ENCODE results near the gene RGS21. TPM values are rescaled to one million over a fixed set of nuclear protein-coding genes. Genes with fewer than 3 reads are reported as not detected.
"Not testable (repeated sequence)": the region's sequence is repeated elsewhere in the genome, so short reads cannot be mapped to it uniquely, and the experiment has no call there.

The RGS21 gene
- total RNA-seq, 4 donors from 2014 or later, result not detected

DNA sequence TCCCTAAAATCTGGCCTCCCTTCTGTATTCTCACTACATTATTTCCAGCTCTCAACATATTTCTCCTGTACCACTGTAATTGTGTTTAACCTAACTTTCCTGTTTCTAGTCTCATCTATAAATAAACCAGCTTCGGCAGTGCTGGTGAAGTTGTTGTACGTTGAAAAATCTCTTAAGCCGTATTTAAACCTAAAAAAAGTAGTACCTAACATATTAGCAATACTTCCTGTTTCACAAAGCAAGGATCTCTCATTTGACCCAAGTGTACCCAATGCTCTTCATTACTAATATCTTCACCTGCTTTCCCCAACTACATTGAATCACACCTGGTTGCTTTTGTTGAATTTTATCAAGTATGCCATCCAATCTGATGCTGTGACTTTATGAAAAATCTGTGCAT is 42.2 kb upstream of the RGS21 start:
- no peak for TF ChIP-seq POLR2AphosphoS5 (IDR thresholded peaks at IDR 0.05)
- TF ChIP-seq, protein P1, sequence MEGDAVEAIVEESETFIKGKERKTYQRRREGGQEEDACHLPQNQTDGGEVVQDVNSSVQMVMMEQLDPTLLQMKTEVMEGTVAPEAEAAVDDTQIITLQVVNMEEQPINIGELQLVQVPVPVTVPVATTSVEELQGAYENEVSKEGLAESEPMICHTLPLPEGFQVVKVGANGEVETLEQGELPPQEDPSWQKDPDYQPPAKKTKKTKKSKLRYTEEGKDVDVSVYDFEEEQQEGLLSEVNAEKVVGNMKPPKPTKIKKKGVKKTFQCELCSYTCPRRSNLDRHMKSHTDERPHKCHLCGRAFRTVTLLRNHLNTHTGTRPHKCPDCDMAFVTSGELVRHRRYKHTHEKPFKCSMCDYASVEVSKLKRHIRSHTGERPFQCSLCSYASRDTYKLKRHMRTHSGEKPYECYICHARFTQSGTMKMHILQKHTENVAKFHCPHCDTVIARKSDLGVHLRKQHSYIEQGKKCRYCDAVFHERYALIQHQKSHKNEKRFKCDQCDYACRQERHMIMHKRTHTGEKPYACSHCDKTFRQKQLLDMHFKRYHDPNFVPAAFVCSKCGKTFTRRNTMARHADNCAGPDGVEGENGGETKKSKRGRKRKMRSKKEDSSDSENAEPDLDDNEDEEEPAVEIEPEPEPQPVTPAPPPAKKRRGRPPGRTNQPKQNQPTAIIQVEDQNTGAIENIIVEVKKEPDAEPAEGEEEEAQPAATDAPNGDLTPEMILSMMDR (IDR thresholded peaks at IDR 0.05), result no peak
- TF ChIP-seq POLR2A (IDR thresholded peaks at IDR 0.05; ENCODE audit: low read depth), result no peak
- TF ChIP-seq EP300 (IDR thresholded peaks at IDR 0.05), result no peak
- DNase-seq (ENCODE audit: extremely low spot score), result no peak
- Histone ChIP-seq H3K4me1 (no peaks in the 10 kb centered on the region), H3K36me3 (no peaks in the 10 kb centered on the region), H3K27me3 (no peaks in the 10 kb centered on the region), H3K9me3 (no peaks in the 10 kb centered on the region), H3K4me3 (no peak overlapping the region), H3K27ac (replicated peaks in 1 of 4) (no peak overlapping the region)
- WGBS, result 68% methylated on average over 3 of the region's 3 CpGs
- intact Hi-C loops (cut with DNase I), result no loop called here

DNA sequence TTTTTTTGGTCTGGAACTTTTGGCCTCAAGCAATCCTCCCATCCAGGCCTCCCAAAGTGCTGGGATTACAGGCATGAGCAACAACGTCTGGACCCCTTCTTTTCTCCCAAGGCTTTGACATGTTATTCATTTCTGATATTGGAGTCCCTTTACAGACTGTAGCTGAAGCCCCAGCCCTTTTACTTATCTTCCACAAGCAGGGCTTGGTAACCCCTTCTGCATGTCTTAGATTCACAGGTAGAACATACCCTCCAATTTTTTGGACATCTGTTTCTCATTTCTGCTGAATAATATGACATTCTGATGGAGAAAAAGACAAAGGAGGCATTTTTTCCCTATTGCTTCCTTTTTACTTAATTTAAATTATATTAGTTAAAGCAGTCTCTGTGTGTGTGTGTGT is 39.2 kb upstream of the RGS21 start:
- intact Hi-C loops (cut with DNase I), result no loop called here
- WGBS, result 50% methylated on average over 1 of the region's 1 CpG
- no peak overlapping the region for H3K4me3 ChIP-seq
- no peaks in the 10 kb centered on the region for H3K36me3 ChIP-seq
- no peak overlapping the region for H3K27ac ChIP-seq (replicated peaks in 1 of 4)
- H3K9me3 ChIP-seq, result peaks cover 0 to 10% (median 4%) of the 10 kb centered on the region in 4 donors
- DNase-seq (ENCODE audit: extremely low spot score), result no peak
- TF ChIP-seq EP300 (IDR thresholded peaks at IDR 0.05) (no peak), POLR2AphosphoS5 (IDR thresholded peaks at IDR 0.05) (no peak), POLR2A (IDR thresholded peaks at IDR 0.05; ENCODE audit: low read depth) (no peak)
- TF ChIP-seq, protein P1 (IDR thresholded peaks at IDR 0.05), result no peak
- H3K4me1 ChIP-seq, result no peaks in the 10 kb centered on the region
- no peaks in the 10 kb centered on the region for H3K27me3 ChIP-seq

GRCh38 chr1:192284927-192285326 is 31.9 kb upstream of the RGS21 start:
- no peaks in the 10 kb centered on the region for H3K36me3 ChIP-seq
- H3K4me3 ChIP-seq, result no peak overlapping the region
- peaks cover 0 to 22% (median 12%) of the 10 kb centered on the region in 4 donors for H3K9me3 ChIP-seq
- no peaks in the 10 kb centered on the region for H3K4me1 ChIP-seq
- intact Hi-C loops (cut with DNase I), result no loop called here
- 71% methylated on average over 2 of the region's 2 CpGs for WGBS
- DNase-seq (ENCODE audit: extremely low spot score), result no peak
- no peaks in the 10 kb centered on the region for H3K27me3 ChIP-seq
- no peak overlapping the region for H3K27ac ChIP-seq (replicated peaks in 1 of 4)
- TF ChIP-seq, protein P1 (IDR thresholded peaks at IDR 0.05), result no peak
- no peak for TF ChIP-seq POLR2AphosphoS5 (IDR thresholded peaks at IDR 0.05)
- no peak for TF ChIP-seq POLR2A (IDR thresholded peaks at IDR 0.05; ENCODE audit: low read depth)
- TF ChIP-seq EP300 (IDR thresholded peaks at IDR 0.05), result no peak

- Histone ChIP-seq H3K4me3 (no peak overlapping the region), H3K36me3 (no peaks in the 10 kb centered on the region), H3K9me3 (peaks cover 0 to 4% (median 2%) of the 10 kb centered on the region in 4 donors), H3K4me1 (no peaks in the 10 kb centered on the region), H3K27me3 (no peaks in the 10 kb centered on the region), H3K27ac (replicated peaks in 1 of 4) (no peak overlapping the region)
- DNase-seq (ENCODE audit: extremely low spot score), result no peak
- WGBS, result 83% methylated on average over 1 of the region's 1 CpG
- TF ChIP-seq EP300 (IDR thresholded peaks at IDR 0.05) (no peak), POLR2A (IDR thresholded peaks at IDR 0.05; ENCODE audit: low read depth) (no peak), POLR2AphosphoS5 (IDR thresholded peaks at IDR 0.05) (no peak)
- TF ChIP-seq, protein P1 (IDR thresholded peaks at IDR 0.05), result no peak
- intact Hi-C loops (cut with DNase I), result no loop called here
These were observed 13.8 kb upstream of the RGS21 start for GRCh38 chr1:192303029-192303428.

- 96% methylated on average over 2 of the region's 2 CpGs for WGBS
These were observed 8.5 kb upstream of the RGS21 start for GRCh38 chr1:192308314-192308713.

More at GRCh38 chr1:192308314-192308713, 8.5 kb upstream of the RGS21 start:
- H3K9me3 ChIP-seq, result peaks cover 0 to 16% (median 10%) of the 10 kb centered on the region in 4 donors
- H3K4me3 ChIP-seq; DNase-seq (ENCODE audit: extremely low spot score); H3K4me1 ChIP-seq; H3K27me3 ChIP-seq; H3K27ac ChIP-seq (replicated peaks in 1 of 4); intact Hi-C loops (cut with DNase I); H3K36me3 ChIP-seq: not testable (repeated sequence)
